ENCODE data around the gene FRMD1.

DNA sequence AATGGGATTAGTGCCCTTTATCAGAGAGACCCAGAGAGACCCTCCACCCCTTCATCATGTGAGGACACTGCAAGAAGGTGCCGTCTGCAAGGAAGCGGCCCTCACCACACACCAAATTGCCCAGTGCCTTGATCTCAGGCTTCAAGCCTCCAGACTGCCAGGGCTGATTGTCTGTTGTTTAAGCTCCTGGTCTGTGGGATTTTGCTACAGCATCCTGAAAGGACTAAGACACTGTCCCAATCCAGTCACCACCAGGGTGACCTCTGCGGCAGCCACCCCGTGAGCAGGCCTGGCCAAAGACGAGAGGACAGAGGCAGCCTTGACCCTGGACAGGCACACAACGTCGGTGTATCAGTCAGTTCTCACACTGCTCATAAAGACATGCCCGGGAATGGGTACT, 13.5 kb upstream of the FRMD1 start:
- TF ChIP-seq EZH2 (IDR thresholded peaks at IDR 0.05) (no peak), POLR2AphosphoS5 (IDR thresholded peaks at IDR 0.05; ENCODE audit: borderline replicate concordance, low read depth, low read length) (no peak)
